GM18511 (cell line): ENCODE measurements around the gene TNFSF11.

Experiments used
- ATAC-seq: cut with Tn5 transposase; IDR thresholded peaks from one replicate; pipeline ENCODE4 v1.9.1; 2021; ENCODE audit warnings: mild to moderate bottlenecking, moderate library complexity; ENCODE audit not compliant: unreplicated experiment

TNFSF11 gene

GRCh38 chr13:42651936-42652641 lies 78.1 kb downstream of the TNFSF11 start:
- ATAC-seq: no peak

DNA sequence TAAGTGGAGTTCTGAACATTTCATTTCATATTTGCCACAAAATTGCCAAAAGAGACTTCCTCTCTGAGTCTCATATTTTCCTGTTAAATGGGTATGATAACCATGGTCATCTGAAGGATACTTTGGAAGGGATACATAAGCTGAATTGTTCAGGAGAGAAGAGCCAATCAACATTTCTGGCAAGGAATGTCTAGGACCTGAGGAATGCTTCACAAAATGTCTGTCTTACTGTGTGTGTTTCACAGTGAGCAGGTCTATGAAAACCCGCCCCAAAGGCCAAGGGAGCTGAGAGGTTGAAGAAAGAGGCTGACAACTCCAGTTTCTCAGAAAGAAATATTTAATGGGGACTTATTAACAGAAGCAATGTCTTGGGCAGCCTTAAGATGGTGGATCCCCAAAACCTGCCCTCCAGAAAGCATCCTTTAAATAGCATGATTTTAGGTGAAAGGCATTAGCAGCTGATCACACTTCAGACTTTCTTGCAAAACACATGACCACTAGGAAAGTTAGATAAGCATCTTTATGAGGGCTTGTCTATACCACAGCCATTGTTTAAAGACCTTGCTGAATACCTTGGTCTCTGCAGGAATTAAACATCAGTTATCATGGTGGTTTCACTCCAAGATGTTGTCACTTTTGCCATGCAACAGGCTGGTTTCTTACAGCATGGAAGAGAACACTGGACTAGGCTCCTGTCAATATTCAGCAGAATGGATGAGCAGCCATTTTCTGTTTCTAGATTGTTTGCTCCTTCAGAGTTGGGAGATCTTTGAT lies 78.9 kb downstream of the TNFSF11 start:
- ATAC-seq: no peak

DNA sequence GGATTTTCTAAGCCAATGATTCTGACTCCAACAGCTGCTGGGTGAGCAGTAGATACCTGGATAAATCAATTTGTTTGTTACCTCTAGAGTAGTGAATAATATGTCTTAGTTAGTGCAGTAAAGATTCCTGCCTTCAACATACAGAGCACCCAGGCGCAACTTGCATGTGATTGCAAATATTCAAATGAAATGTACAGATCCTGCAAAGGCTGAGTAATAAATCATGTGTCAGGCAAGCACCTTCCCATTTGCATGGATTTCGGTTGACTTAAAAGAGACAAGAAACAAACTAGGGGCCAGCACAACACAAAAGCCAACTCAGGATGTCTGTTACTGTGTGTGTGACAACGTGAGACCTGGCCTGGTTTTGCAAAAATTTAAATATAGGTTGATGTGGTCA lies 79.7 kb downstream of the TNFSF11 start:
- ATAC-seq: no peak

DNA sequence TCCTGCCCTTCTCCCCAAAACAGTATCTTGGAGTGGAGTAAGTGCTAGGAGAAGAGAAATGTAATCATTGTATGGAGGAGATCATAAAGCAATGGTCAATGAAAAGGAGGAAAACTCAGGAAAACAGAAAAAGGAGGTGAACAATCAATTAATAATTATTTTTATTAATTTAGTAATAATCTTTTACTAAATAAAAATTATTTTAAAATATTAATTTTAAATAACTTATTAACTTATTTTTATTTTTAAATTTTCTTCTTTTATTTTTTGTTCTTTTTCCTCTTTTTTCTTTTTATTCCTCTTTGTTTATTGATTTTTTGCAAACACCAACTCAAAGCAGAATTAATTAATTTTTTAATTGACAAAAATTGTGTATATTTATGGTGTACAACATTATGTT lies 80.3 kb downstream of the TNFSF11 start:
- no peak for ATAC-seq

DNA sequence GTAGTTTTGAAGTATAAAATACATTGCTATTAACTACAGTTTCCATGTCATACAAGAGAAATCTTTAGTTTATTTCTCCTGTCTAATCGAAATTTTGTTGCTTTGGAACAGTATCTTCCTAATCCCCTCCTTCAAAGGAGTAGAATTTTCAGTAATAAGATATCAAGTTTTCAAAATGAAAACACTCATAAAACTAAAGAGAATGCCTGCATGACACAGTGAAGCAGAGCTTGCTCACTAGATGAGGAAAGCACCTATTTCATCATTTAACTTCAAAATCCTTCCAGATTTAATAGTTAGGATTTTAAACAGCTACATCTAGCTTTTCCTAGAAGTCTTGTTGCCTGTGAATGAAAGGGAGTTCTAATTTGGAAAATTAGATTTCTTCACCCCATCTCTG lies 80.8 kb downstream of the TNFSF11 start:
- ATAC-seq: no peak

GRCh38 chr13:42656161-42656560 lies 82.2 kb downstream of the TNFSF11 start:
- no peak for ATAC-seq

DNA sequence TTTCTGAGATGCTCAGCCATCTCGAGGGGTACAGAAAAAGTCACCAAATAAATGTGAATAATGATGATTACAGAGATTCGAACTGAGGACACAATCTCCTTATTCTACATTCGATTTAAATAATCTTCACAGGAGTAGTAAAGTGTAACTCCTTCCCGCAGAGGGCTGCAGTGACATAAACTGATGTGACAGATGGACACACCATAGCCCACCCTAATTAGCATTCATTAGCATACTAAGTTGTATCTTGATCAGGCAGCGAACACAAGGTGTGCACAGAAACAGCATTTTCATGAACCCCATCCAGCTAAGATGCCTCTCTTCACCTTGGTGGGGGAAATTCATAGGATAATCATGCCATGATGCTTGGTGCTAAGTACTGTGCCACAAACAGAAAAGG lies 83.0 kb downstream of the TNFSF11 start:
- ATAC-seq: no peak
